A549 (cell line): ENCODE measurements around the gene FMNL2. TPM values are rescaled to one million over a fixed set of nuclear protein-coding genes. Genes with fewer than 3 reads are reported as not detected.

Experiments
- ATAC-seq, 2 experiments: fragments of 200-7000 bp in 1 of 2; fragments of >200 bp in 1 of 2; cut with Nextera tagmentation in 1 of 2; cut with Tn5 transposase in 1 of 2; 3 replicates each; pipeline versions ENCODE4 v1.8.0 to v1.9.1; 2018 to 2020; ENCODE audit warnings: mild to moderate bottlenecking in 1 of 2, moderate library complexity in 1 of 2
- CTCF ChIA-PET: fragments of 300-600 bp; sonication (Branson Sonifier 250); formaldehyde crosslinking; extraction: SDS; loops from one replicate; lab custom pipeline; 2021; ENCODE audit warnings: antibody characterized with exemption, inconsistent platforms; lab: Yijun Ruan, JAX
- POLR2A ChIA-PET: fragments of 350-600 bp; formaldehyde crosslinking; extraction: SDS; loops from one replicate; lab custom pipeline; 2021; ENCODE audit warnings: antibody characterized with exemption, inconsistent platforms; lab: Yijun Ruan, JAX
- DNase-seq, 2 experiments: peaks; one replicate each; pipeline versions ENCODE4 v3.0.0 to v3.0.0-alpha.2; 2011 to 2016; ENCODE audit warnings: low read depth in 1 of 2, low spot score in 1 of 2
- FAIRE-seq: peaks from 2 replicates; lab custom pipeline; 2011; peaks lifted over from hg19 to GRCh38; lab: Jason Lieb, UNC
- H3K27ac ChIP-seq, 2 experiments: fragments of >200 bp; sonication (Bioruptor Twin); formaldehyde crosslinking; 3 replicates each; pipeline ENCODE4 v1.5.1; 2016 to 2017
- H3K4me1 ChIP-seq: fragments of >200 bp; sonication (Bioruptor Twin); formaldehyde crosslinking; 3 replicates; pipeline ENCODE4 v1.6.1; 2016
- H3K4me2 ChIP-seq: fragments of >200 bp; sonication (Bioruptor Twin); formaldehyde crosslinking; 3 replicates; pipeline ENCODE4 v1.6.1; 2016
- H3K4me3 ChIP-seq: fragments of >200 bp; sonication (Bioruptor Twin); formaldehyde crosslinking; 3 replicates; pipeline ENCODE4 v1.5.1; 2016
- H3K9me3 ChIP-seq: fragments of >200 bp; sonication (Bioruptor Twin); formaldehyde crosslinking; 3 replicates; pipeline ENCODE4 v1.6.1; 2016
- CEBPB ChIP-seq, 2 experiments: fragments of >200 bp in 1 of 2; sonication (Bioruptor Twin) in 1 of 2; formaldehyde crosslinking in 1 of 2; IDR thresholded peaks; 2 replicates each; pipeline ENCODE4 v1.6.1; 2012 to 2016
- CHD2 ChIP-seq: fragments of 150-350 bp; IDR thresholded peaks from 2 replicates; pipeline ENCODE4 v1.6.1; 2014; ENCODE audit warnings: low read length; ENCODE audit not compliant: partially characterized antibody
- CTCF ChIP-seq: fragments of >200 bp; sonication (Bioruptor Twin); formaldehyde crosslinking; IDR thresholded peaks from 3 replicates; pipeline ENCODE4 v1.5.1; 2016
- EHMT2 ChIP-seq: fragments of 200-600 bp; sonication (generic); IDR thresholded peaks from 2 replicates; pipeline ENCODE4 v1.6.1; 2016; ENCODE audit warnings: antibody characterized with exemption, low read depth, mild to moderate bottlenecking, moderate library complexity
- ELK1 ChIP-seq: fragments of 150-350 bp; IDR thresholded peaks from 2 replicates; pipeline ENCODE4 v1.6.1; 2014; ENCODE audit warnings: low read depth, mild to moderate bottlenecking, low read length
- ESRRA ChIP-seq: fragments of 150-350 bp; IDR thresholded peaks from 2 replicates; pipeline ENCODE4 v1.6.1; 2014; ENCODE audit warnings: mild to moderate bottlenecking, low read length, borderline replicate concordance
- FOSB ChIP-seq: fragments of 250-450 bp; sonication (Bioruptor Pico); IDR thresholded peaks from 2 replicates; pipeline ENCODE4 v1.5.0; 2020; ENCODE audit warnings: mild to moderate bottlenecking, moderate library complexity
- FOSL2 ChIP-seq, 2 experiments: fragments of 450-650 bp in 1 of 2; fragments of >200 bp in 1 of 2; sonication (Bioruptor Twin) in 1 of 2; formaldehyde crosslinking; IDR thresholded peaks; 2 replicates each; pipeline versions ENCODE4 v1.5.0 to v1.6.1; 2016 to 2020; ENCODE audit warnings: mild to moderate bottlenecking in 1 of 2, moderate library complexity in 1 of 2
- FOXS1 ChIP-seq: fragments of 250-450 bp; sonication (Bioruptor Pico); IDR thresholded peaks from 2 replicates; pipeline ENCODE4 v1.5.0; 2020; ENCODE audit warnings: mild to moderate bottlenecking, moderate library complexity
- GATA3 ChIP-seq: IDR thresholded peaks from 2 replicates; pipeline ENCODE4 v1.6.1; 2012; ENCODE audit warnings: borderline replicate concordance
- HES2 ChIP-seq: fragments of >200 bp; sonication (Bioruptor Twin); formaldehyde crosslinking; IDR thresholded peaks from 2 replicates; pipeline ENCODE4 v1.6.1; 2016
- HEYL ChIP-seq: fragments of 250-450 bp; sonication (Bioruptor Pico); IDR thresholded peaks from 2 replicates; pipeline ENCODE4 v1.8.0; 2021; ENCODE audit warnings: mild to moderate bottlenecking, moderate library complexity
- HMGXB4 ChIP-seq: fragments of 250-450 bp; sonication (Bioruptor Pico); IDR thresholded peaks from 2 replicates; pipeline ENCODE4 v1.5.0; 2021; ENCODE audit warnings: mild to moderate bottlenecking, moderate library complexity, borderline replicate concordance
- HOXB5 ChIP-seq: fragments of 250-450 bp; sonication (Bioruptor Pico); IDR thresholded peaks from 2 replicates; pipeline ENCODE4 v1.5.0; 2020; ENCODE audit warnings: mild to moderate bottlenecking, moderate library complexity
- KDM1A ChIP-seq: fragments of 200-600 bp; sonication (generic); IDR thresholded peaks from 2 replicates; pipeline ENCODE4 v1.6.1; 2016; ENCODE audit warnings: low read depth, mild to moderate bottlenecking
- MAFK ChIP-seq: fragments of 450-650 bp; IDR thresholded peaks from 2 replicates; pipeline ENCODE4 v1.6.1; 2014; ENCODE audit not compliant: partially characterized antibody
- MAX ChIP-seq: IDR thresholded peaks from 2 replicates; pipeline ENCODE4 v1.6.1; 2012
- MYC ChIP-seq: IDR thresholded peaks from 2 replicates; pipeline ENCODE4 v1.6.1; 2012; ENCODE audit warnings: mild to moderate bottlenecking, inconsistent platforms, low read length, improper control_type of control experiment, borderline replicate concordance
- NR3C1 ChIP-seq: fragments of >200 bp; sonication (Bioruptor Twin); formaldehyde crosslinking; IDR thresholded peaks from 3 replicates; pipeline ENCODE4 v1.6.1; 2017
- PHF8 ChIP-seq: fragments of 200-600 bp; sonication (generic); IDR thresholded peaks from 2 replicates; pipeline ENCODE4 v1.6.1; 2016; ENCODE audit warnings: low read depth, mild to moderate bottlenecking, antibody characterized with exemption, moderate library complexity, borderline replicate concordance
- POLR2A ChIP-seq: IDR thresholded peaks from 2 replicates; pipeline ENCODE4 v1.6.1; 2012; ENCODE audit warnings: mild to moderate bottlenecking, low read length
- POLR2AphosphoS2 ChIP-seq: conservative IDR thresholded peaks from 2 replicates; pipeline ENCODE4 v1.6.1; 2012; ENCODE audit warnings: low read length, improper control_type of control experiment, inconsistent platforms
- RARB ChIP-seq: fragments of 250-450 bp; sonication (Bioruptor Pico); IDR thresholded peaks from 2 replicates; pipeline ENCODE4 v1.8.0; 2021; ENCODE audit warnings: mild to moderate bottlenecking, moderate library complexity
- REST ChIP-seq: fragments of 200-600 bp; sonication (generic); IDR thresholded peaks from 2 replicates; pipeline ENCODE4 v1.6.1; 2016; ENCODE audit warnings: antibody characterized with exemption, mild to moderate bottlenecking, moderate library complexity
- RFX5 ChIP-seq: fragments of 450-650 bp; IDR thresholded peaks from 2 replicates; pipeline ENCODE4 v1.7.1; 2014; ENCODE audit warnings: antibody characterized with exemption, mild to moderate bottlenecking, moderate library complexity
- RNF2 ChIP-seq: fragments of 200-600 bp; sonication (generic); IDR thresholded peaks from 2 replicates; pipeline ENCODE4 v1.6.1; 2016; ENCODE audit warnings: low read depth, mild to moderate bottlenecking, antibody characterized with exemption, moderate library complexity, borderline replicate concordance
- TFCP2L1 ChIP-seq: fragments of 250-450 bp; sonication (Bioruptor Pico); IDR thresholded peaks from 2 replicates; pipeline ENCODE4 v1.5.0; 2021; ENCODE audit warnings: mild to moderate bottlenecking
- TP53 ChIP-seq: fragments of 250-450 bp; sonication (Bioruptor Pico); IDR thresholded peaks from 2 replicates; pipeline ENCODE4 v1.5.0; 2021; ENCODE audit warnings: mild to moderate bottlenecking, moderate library complexity
- ZC3H11A ChIP-seq: fragments of 450-650 bp; IDR thresholded peaks from 2 replicates; pipeline ENCODE4 v1.6.1; 2014; ENCODE audit warnings: antibody characterized with exemption, mild to moderate bottlenecking
- WGBS: methylation state at CpG from one replicate; pipeline ENCODE4 v1.1.6; 2017; ENCODE audit errors: missing lambda C conversion rate; 5-methylcytosine and 5-hydroxymethylcytosine counted together
- polyA plus RNA-seq, 4 experiments: library from polyadenylated mRNA; depleted of rRNA in 3 of 4; stranded (reverse); fragments of >200 nt; fragmentation: RNase III in 1 of 4; extraction: RNeasy Plus Mini Kit Qiagen cat#74134 plus additional on column Dnase treatment in 1 of 4; gene quantifications; 2 replicates in 3 of 4; 3 replicates in 1 of 4; pipeline ENCODE4 v1.2.3, GENCODE V29; 2011 to 2017
- TF ChIP-seq, protein P1 (sequence below): fragments of 250-450 bp; sonication (Bioruptor Pico); IDR thresholded peaks from 2 replicates; pipeline ENCODE4 v1.5.0; 2020; ENCODE audit warnings: low read depth, mild to moderate bottlenecking, moderate library complexity

Gene FMNL2
- polyA plus RNA-seq, 2 of the 4 experiments (the other 2 are of a cell fraction): 27.9 to 36.5 TPM

DNA sequence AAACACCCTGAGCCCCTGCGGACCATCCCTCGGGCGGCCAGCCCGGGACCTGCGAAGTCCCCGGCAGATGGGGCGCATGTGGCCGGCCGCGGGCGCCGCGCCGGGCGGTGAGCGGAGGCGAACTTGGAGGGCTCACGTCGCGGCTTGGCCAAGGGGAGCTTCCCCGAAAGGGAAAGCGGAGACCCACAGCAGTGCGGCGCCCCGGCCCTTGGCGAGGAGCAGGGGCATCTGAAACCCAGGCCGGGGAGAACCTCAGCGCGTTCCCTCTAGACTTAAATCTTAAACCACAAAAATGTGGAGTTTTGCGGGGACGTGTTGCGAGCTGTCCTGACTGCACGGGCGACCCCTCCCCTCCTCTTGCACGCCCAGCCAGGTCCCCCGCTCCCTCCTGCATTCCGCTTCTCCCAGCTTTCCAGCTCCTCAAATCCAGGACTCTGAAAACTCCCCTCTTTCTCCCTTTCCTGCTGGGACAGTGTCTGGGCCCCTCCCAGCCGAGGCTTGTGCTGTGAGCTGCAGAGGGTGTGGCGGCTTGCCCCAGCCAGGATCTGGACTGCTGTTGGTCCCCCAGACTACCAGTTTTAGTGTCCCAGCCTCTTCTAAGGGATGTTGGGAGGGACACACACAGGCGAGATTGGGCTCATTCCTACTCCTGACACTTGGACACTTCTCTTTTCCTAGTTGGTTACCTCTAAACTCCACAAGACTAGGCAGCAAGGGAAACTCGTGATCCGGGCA is 1.3 kb downstream of the FMNL2 start:
- H3K4me1 ChIP-seq: peaks cover 39% of the 10 kb centered on the region
- CTCF ChIA-PET: interaction anchor here (0.8 to 2.9 kb wide), 11 partner anchors 11 to 313 kb away, joined by 3 to 13 read pairs (median 3); no protein-coding TSS in a partner anchor
- H3K9me3 ChIP-seq: no peaks in the 10 kb centered on the region
- H3K4me2 ChIP-seq: peak overlapping the region; percentile 80
- POLR2A ChIA-PET: interaction anchor here (0.7 to 2.4 kb wide), 5 partner anchors 29 to 150 kb away, joined by 3 to 10 read pairs (median 4); no protein-coding TSS in a partner anchor
- FAIRE-seq (no peak), ATAC-seq (peak; percentile 57 to 78), DNase-seq (peak; percentile 33 to 52)
- H3K4me3 ChIP-seq: peak overlapping the region; percentile 98
- H3K27ac ChIP-seq: peak overlapping the region; percentile 91 to 94
- WGBS: under 1% methylated on average over 34 of the region's 42 CpGs
- peak; percentile 69; the same call in 1 of the 2 replicates for TF ChIP-seq MAX
- no peak for TF ChIP-seq RARB (CRISPR knock-in tag)
- no peak for TF ChIP-seq RNF2
- TF ChIP-seq EHMT2: no peak
- no peak for TF ChIP-seq CTCF
- TF ChIP-seq CHD2: no peak
- no peak for TF ChIP-seq REST
- peak; percentile 16; the same call in 1 of the 2 replicates for TF ChIP-seq POLR2A
- no peak for TF ChIP-seq ZC3H11A
- TF ChIP-seq GATA3: no peak
- TF ChIP-seq MYC: 0 out of 2 replicates have a peak, but pooled peaks have one; percentile 61
- no peak for TF ChIP-seq MAFK
- TF ChIP-seq HMGXB4: no peak
- TF ChIP-seq KDM1A: no peak
- TF ChIP-seq, protein P1, sequence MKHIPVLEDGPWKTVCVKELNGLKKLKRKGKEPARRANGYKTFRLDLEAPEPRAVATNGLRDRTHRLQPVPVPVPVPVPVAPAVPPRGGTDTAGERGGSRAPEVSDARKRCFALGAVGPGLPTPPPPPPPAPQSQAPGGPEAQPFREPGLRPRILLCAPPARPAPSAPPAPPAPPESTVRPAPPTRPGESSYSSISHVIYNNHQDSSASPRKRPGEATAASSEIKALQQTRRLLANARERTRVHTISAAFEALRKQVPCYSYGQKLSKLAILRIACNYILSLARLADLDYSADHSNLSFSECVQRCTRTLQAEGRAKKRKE (CRISPR knock-in tag): no peak
- no peak for TF ChIP-seq HEYL (CRISPR knock-in tag)
- no peak for TF ChIP-seq HOXB5
- no peak for TF ChIP-seq FOXS1
- TF ChIP-seq FOSB: no peak
- no peak for TF ChIP-seq TFCP2L1 (CRISPR knock-in tag)
- TF ChIP-seq PHF8: no peak
- TF ChIP-seq ESRRA: no peak
- TF ChIP-seq CEBPB (IDR thresholded peaks at IDR 0.05): no peak
- TF ChIP-seq ELK1: no peak
- TF ChIP-seq NR3C1: no peak
- TF ChIP-seq HES2: no peak
- TF ChIP-seq TP53: no peak
- no peak for TF ChIP-seq RFX5
- TF ChIP-seq FOSL2 (IDR thresholded peaks at IDR 0.05): no peak
- TF ChIP-seq FOSL2 (CRISPR knock-in tag; IDR thresholded peaks at IDR 0.05): no peak
- no peak for TF ChIP-seq POLR2AphosphoS2
